SK-N-SH (cell line): ENCODE results near the gene MSMP. TPM values are rescaled to one million over a fixed set of nuclear protein-coding genes. Genes with fewer than 3 reads are reported as not detected.

Source experiments
- CTCF ChIA-PET: fragments of 300-600, 350-600 bp; formaldehyde crosslinking; extraction: SDS; loops from one replicate; lab custom pipeline; 2021; lab: Yijun Ruan, JAX
- POLR2A ChIA-PET: fragments of 350-600 bp; sonication (Branson Sonifier 250); formaldehyde crosslinking; extraction: SDS; loops from one replicate; lab custom pipeline; 2020; ENCODE audit warnings: antibody characterized with exemption, inconsistent platforms; lab: Yijun Ruan, JAX
- DNase-seq: peaks from one replicate; pipeline ENCODE4 v3.0.0; 2012
- H2AFZ ChIP-seq: fragments of 200-600 bp; sonication (generic); 2 replicates; pipeline ENCODE4 v1.8.1; 2016; ENCODE audit warnings: antibody characterized with exemption, mild to moderate bottlenecking, low read depth
- H3F3A ChIP-seq: fragments of 200-600 bp; sonication (generic); replicated peaks from 2 replicates; pipeline ENCODE3; 2016; ENCODE audit warnings: antibody characterized with exemption, mild to moderate bottlenecking; ENCODE audit not compliant: insufficient read depth
- H3K27ac ChIP-seq, 2 experiments: fragments of 200-500 bp in 1 of 2; fragments of 200-600 bp in 1 of 2; sonication (Bioruptor generic) in 1 of 2; sonication (generic), shearing (Covaris generic) in 1 of 2; 2 replicates each; pipeline versions ENCODE4 v1.5.1 to v1.6.1; 2014 to 2016; ENCODE audit warnings: low read depth in 2 of 2, inconsistent platforms in 1 of 2, low read length in 1 of 2, mild to moderate bottlenecking in 1 of 2, mixed read lengths in 1 of 2
- H3K27me3 ChIP-seq: fragments of 200-600 bp; sonication (generic), shearing (Covaris generic); 2 replicates; pipeline ENCODE4 v1.6.1; 2016; ENCODE audit warnings: mixed run types; ENCODE audit not compliant: insufficient read depth
- H3K36me3 ChIP-seq, 2 experiments: fragments of 200-500 bp in 1 of 2; fragments of 200-600 bp in 1 of 2; sonication (Bioruptor generic) in 1 of 2; sonication (generic) in 1 of 2; replicated peaks in 1 of 2; 2 replicates each; pipeline versions ENCODE3 to v1.5.1; 2014 to 2016; ENCODE audit warnings: low read length in 1 of 2, mild to moderate bottlenecking in 1 of 2; ENCODE audit not compliant: insufficient read depth in 2 of 2, control insufficient read depth in 1 of 2
- H3K4me1 ChIP-seq, 2 experiments: fragments of 200-500 bp in 1 of 2; fragments of 200-600 bp in 1 of 2; sonication (Bioruptor generic) in 1 of 2; sonication (generic), shearing (Covaris generic) in 1 of 2; 2 replicates each; pipeline versions ENCODE4 v1.5.1 to v1.6.1; 2014 to 2016; ENCODE audit warnings: low read depth in 1 of 2, low read length in 1 of 2, mixed run types in 1 of 2; ENCODE audit not compliant: insufficient read depth in 2 of 2, control insufficient read depth in 1 of 2
- H3K4me2 ChIP-seq: fragments of 200-600 bp; sonication (generic), shearing (Covaris generic); 2 replicates; pipeline ENCODE4 v1.6.1; 2017; ENCODE audit warnings: mixed run types
- H3K4me3 ChIP-seq, 2 experiments: fragments of 200-500 bp in 1 of 2; fragments of 200-600 bp in 1 of 2; sonication (Bioruptor generic) in 1 of 2; sonication (generic), shearing (Covaris generic) in 1 of 2; 2 replicates each; pipeline versions ENCODE4 v1.5.1 to v1.8.1; 2014 to 2016; ENCODE audit warnings: low read depth in 2 of 2, inconsistent platforms in 1 of 2, low read length in 1 of 2, mild to moderate bottlenecking in 1 of 2, mixed read lengths in 1 of 2, moderate library complexity in 1 of 2
- H3K79me2 ChIP-seq: fragments of 200-600 bp; sonication (generic); 2 replicates; pipeline ENCODE4 v1.8.1; 2017; ENCODE audit warnings: mild to moderate bottlenecking; ENCODE audit not compliant: insufficient read depth
- H3K9ac ChIP-seq: fragments of 200-600 bp; sonication (generic); 2 replicates; pipeline ENCODE4 v1.6.1; 2017; ENCODE audit warnings: mixed run types
- H3K9me2 ChIP-seq: fragments of 200-600 bp; sonication (generic); 2 replicates; pipeline ENCODE4 v1.6.1; 2017; ENCODE audit warnings: mixed run types
- H3K9me3 ChIP-seq: fragments of 200-600 bp; sonication (generic); 2 replicates; pipeline ENCODE4 v1.6.1; 2017; ENCODE audit warnings: mixed run types, mild to moderate bottlenecking, moderate library complexity
- H4K20me1 ChIP-seq: fragments of 200-600 bp; sonication (generic); 2 replicates; pipeline ENCODE4 v1.6.1; 2017; ENCODE audit warnings: mild to moderate bottlenecking, mixed run types; ENCODE audit not compliant: insufficient read depth
- ELF1 ChIP-seq: IDR thresholded peaks from 2 replicates; pipeline ENCODE4 v1.4.0; 2012
- EZH2phosphoT487 ChIP-seq: fragments of 200-600 bp; sonication (generic); IDR thresholded peaks from 2 replicates; pipeline ENCODE4 v1.6.1; 2017; ENCODE audit warnings: low read depth, mixed run types, mild to moderate bottlenecking, antibody characterized with exemption, moderate library complexity, borderline replicate concordance
- FOXM1 ChIP-seq: IDR thresholded peaks from 2 replicates; pipeline ENCODE4 v1.4.0; 2012; ENCODE audit warnings: low read depth, mild to moderate bottlenecking
- JUND ChIP-seq: IDR thresholded peaks from 2 replicates; pipeline ENCODE4 v1.4.0; 2012
- MEF2A ChIP-seq: IDR thresholded peaks from 2 replicates; pipeline ENCODE4 v1.4.0; 2012; ENCODE audit warnings: low read depth, borderline replicate concordance
- MXI1 ChIP-seq: IDR thresholded peaks from 2 replicates; pipeline ENCODE4 v1.6.1; 2012; ENCODE audit warnings: mild to moderate bottlenecking, low read depth, low read length, improper control_type of control experiment
- POLR2AphosphoS5 ChIP-seq: IDR thresholded peaks from 2 replicates; pipeline ENCODE4 v1.6.1; 2012; ENCODE audit warnings: low read depth, low read length
- RXRA ChIP-seq: IDR thresholded peaks from 2 replicates; pipeline ENCODE4 v1.4.0; 2012; ENCODE audit warnings: low read depth, mild to moderate bottlenecking, borderline replicate concordance
- SMC3 ChIP-seq: IDR thresholded peaks from 2 replicates; pipeline ENCODE4 v1.6.1; 2012; ENCODE audit warnings: low read depth, low read length, improper control_type of control experiment
- TAF1 ChIP-seq: IDR thresholded peaks from 2 replicates; pipeline ENCODE4 v1.6.1; 2012; ENCODE audit warnings: low read depth, mild to moderate bottlenecking, low read length, moderate library complexity, borderline replicate concordance
- TCF12 ChIP-seq: IDR thresholded peaks from 2 replicates; pipeline ENCODE4 v1.4.0; 2012
- TEAD4 ChIP-seq: IDR thresholded peaks from 2 replicates; pipeline ENCODE4 v1.4.0; 2012; ENCODE audit warnings: mild to moderate bottlenecking, borderline replicate concordance; ENCODE audit not compliant: insufficient read depth
- WGBS: methylation state at CpG from one replicate; pipeline ENCODE4 v1.1.6; 2017; ENCODE audit warnings: low lambda C conversion rate; 5-methylcytosine and 5-hydroxymethylcytosine counted together
- polyA plus RNA-seq, 3 experiments: library from polyadenylated mRNA; depleted of rRNA; stranded (reverse); fragments of >200 nt; gene quantifications; 2 replicates each; pipeline ENCODE4 v1.2.3, GENCODE V29; 2012
- TF ChIP-seq, protein P1 (sequence below): IDR thresholded peaks from 2 replicates; pipeline ENCODE4 v1.4.0; 2012; ENCODE audit warnings: low read depth
- TF ChIP-seq, protein P2 (sequence below): IDR thresholded peaks from 2 replicates; pipeline ENCODE4 v1.6.1; 2012; ENCODE audit warnings: mild to moderate bottlenecking, low read depth, low read length, moderate library complexity
- TF ChIP-seq, protein P3 (sequence below): IDR thresholded peaks from 2 replicates; pipeline ENCODE4 v1.4.0; 2012; ENCODE audit warnings: low read depth, borderline replicate concordance

The MSMP gene
- polyA plus RNA-seq, 1 of the 3 experiments (the other 2 are of a cell fraction), result 1.2 TPM

DNA sequence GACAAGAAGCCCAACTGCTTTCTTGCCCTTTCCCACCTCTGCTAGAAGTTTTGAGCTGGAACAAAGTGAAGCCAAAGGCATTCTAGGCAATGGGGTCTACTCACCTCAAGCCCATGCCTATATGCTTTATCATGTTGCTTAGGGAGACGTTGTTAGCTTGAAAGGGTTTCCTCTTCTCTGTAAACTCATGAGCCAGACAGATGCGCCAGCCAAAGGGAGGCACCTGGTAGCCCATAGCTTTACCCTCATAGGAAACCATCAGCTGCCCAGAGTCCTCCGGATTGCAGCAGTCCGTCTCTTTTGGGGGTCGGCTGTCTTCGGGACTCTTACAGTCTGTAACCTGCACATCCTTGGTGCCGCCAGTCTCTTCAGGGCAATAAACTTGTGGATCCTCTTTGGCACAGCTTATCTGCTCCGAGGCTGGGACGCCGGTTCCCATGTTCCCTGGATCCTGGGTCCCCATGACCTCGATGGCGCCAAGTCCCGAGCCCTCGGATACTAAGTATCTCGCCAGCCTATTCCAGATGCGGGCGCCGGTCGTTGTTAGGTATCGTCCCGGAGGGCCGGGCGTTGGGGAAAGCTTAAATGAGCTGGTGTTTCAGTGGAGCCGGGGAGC lies 5.7 kb downstream of the MSMP start:
- no peak for DNase-seq
- Histone ChIP-seq H3F3A (peaks cover 7% of the 10 kb centered on the region), H3K27me3 (no peaks in the 10 kb centered on the region), H3K27ac (peak overlapping the region; percentile 70 to 79; a peak in 3 of 4 replicates), H3K4me2 (peak overlapping the region; percentile 82), H3K9ac (peak overlapping the region; percentile 90), H3K36me3 (peaks cover 25 to 46% of the 10 kb centered on the region in 2 experiments), H3K9me2 (no peaks in the 10 kb centered on the region), H3K79me2 (peaks cover 72% of the 10 kb centered on the region), H3K9me3 (no peaks in the 10 kb centered on the region), H2AFZ (peak overlapping the region; percentile 80; the same call in 1 of the 2 replicates), H4K20me1 (peaks cover 31% of the 10 kb centered on the region), H3K4me3 (peak overlapping the region; percentile 97 to 98), H3K4me1 (peaks cover 12 to 33% of the 10 kb centered on the region in 2 experiments; a peak in 2 of 4 replicates)
- under 1% methylated on average over 19 of the region's 24 CpGs for WGBS
- no peak for TF ChIP-seq EZH2phosphoT487
- TF ChIP-seq JUND, result no peak
- no peak for TF ChIP-seq FOXM1
- TF ChIP-seq SMC3, result no peak
- TF ChIP-seq, protein P1, sequence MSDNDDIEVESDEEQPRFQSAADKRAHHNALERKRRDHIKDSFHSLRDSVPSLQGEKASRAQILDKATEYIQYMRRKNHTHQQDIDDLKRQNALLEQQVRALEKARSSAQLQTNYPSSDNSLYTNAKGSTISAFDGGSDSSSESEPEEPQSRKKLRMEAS, result no peak
- no peak for TF ChIP-seq RXRA
- TF ChIP-seq POLR2AphosphoS5, result no peak
- no peak for TF ChIP-seq MXI1
- no peak for TF ChIP-seq TEAD4
- TF ChIP-seq ELF1, result no peak
- no peak for TF ChIP-seq MEF2A
- TF ChIP-seq, protein P2, sequence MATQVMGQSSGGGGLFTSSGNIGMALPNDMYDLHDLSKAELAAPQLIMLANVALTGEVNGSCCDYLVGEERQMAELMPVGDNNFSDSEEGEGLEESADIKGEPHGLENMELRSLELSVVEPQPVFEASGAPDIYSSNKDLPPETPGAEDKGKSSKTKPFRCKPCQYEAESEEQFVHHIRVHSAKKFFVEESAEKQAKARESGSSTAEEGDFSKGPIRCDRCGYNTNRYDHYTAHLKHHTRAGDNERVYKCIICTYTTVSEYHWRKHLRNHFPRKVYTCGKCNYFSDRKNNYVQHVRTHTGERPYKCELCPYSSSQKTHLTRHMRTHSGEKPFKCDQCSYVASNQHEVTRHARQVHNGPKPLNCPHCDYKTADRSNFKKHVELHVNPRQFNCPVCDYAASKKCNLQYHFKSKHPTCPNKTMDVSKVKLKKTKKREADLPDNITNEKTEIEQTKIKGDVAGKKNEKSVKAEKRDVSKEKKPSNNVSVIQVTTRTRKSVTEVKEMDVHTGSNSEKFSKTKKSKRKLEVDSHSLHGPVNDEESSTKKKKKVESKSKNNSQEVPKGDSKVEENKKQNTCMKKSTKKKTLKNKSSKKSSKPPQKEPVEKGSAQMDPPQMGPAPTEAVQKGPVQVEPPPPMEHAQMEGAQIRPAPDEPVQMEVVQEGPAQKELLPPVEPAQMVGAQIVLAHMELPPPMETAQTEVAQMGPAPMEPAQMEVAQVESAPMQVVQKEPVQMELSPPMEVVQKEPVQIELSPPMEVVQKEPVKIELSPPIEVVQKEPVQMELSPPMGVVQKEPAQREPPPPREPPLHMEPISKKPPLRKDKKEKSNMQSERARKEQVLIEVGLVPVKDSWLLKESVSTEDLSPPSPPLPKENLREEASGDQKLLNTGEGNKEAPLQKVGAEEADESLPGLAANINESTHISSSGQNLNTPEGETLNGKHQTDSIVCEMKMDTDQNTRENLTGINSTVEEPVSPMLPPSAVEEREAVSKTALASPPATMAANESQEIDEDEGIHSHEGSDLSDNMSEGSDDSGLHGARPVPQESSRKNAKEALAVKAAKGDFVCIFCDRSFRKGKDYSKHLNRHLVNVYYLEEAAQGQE, result no peak
- TF ChIP-seq, protein P3, sequence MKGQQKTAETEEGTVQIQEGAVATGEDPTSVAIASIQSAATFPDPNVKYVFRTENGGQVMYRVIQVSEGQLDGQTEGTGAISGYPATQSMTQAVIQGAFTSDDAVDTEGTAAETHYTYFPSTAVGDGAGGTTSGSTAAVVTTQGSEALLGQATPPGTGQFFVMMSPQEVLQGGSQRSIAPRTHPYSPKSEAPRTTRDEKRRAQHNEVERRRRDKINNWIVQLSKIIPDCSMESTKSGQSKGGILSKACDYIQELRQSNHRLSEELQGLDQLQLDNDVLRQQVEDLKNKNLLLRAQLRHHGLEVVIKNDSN, result no peak
- no peak for TF ChIP-seq TAF1
- no peak for TF ChIP-seq TCF12
- CTCF ChIA-PET, result interaction anchor here (1.0 to 6.8 kb wide), 13 partner anchors 9 to 137 kb away, joined by 3 to 88 read pairs (median 5); partner anchors contain the start of genes CCDC107, CREB3, NPR2 and TLN1
- POLR2A ChIA-PET, result interaction anchor here (1.6 to 2.6 kb wide), 4 partner anchors 8 to 17 kb away, joined by 5 to 28 read pairs (median 8); partner anchors contain the start of genes CREB3 and TLN1
